Measurements from ENCODE around the gene TJP3.
A peak's percentile ranks its signal among the peaks of the same experiment; 100 is the strongest.

Gene TJP3

GRCh38 chr19:3771000-3771905, 63.1 kb downstream of the TJP3 start:
- DNase-seq: no peak

GRCh38 chr19:3771906-3772455, 63.8 kb downstream of the TJP3 start, which contains the start of gene RAX2:
RAX2 (minus strand) TSS chr19:3772228; CDS start chr19:3771742, 486 bp downstream.
- no peak for DNase-seq

GRCh38 chr19:3773814-3774515, 65.8 kb downstream of the TJP3 start:
- DNase-seq: no peak

GRCh38 chr19:3774621-3775373, 66.6 kb downstream of the TJP3 start:
- no peak for DNase-seq

GRCh38 chr19:3775374-3775711, 67.2 kb downstream of the TJP3 start:
- DNase-seq: no peak

- no peak for DNase-seq
Measured at GRCh38 chr19:3775831-3776230, 67.6 kb downstream of the TJP3 start.

- DNase-seq: no peak
Measured at GRCh38 chr19:3776479-3777040, 68.4 kb downstream of the TJP3 start.

- DNase-seq: no peak
Measured at GRCh38 chr19:3778104-3778867, 70.1 kb downstream of the TJP3 start.

GRCh38 chr19:3778899-3779723, 70.9 kb downstream of the TJP3 start:
- DNase-seq: no peak

GRCh38 chr19:3780786-3781304, 72.7 kb downstream of the TJP3 start:
- no peak for DNase-seq

GRCh38 chr19:3781603-3782002, 73.4 kb downstream of the TJP3 start:
- peak; percentile 16 for DNase-seq

- DNase-seq: no peak
Measured at GRCh38 chr19:3782330-3782729, 74.1 kb downstream of the TJP3 start.

- no peak for DNase-seq
Measured at GRCh38 chr19:3782903-3783302, 74.7 kb downstream of the TJP3 start.

- DNase-seq: peak; percentile 60
Measured at GRCh38 chr19:3783660-3784584, 75.7 kb downstream of the TJP3 start.

GRCh38 chr19:3784607-3785450, 76.6 kb downstream of the TJP3 start:
- no peak for DNase-seq

GRCh38 chr19:3785451-3785937, 77.3 kb downstream of the TJP3 start:
- peak; percentile 30 for DNase-seq

GRCh38 chr19:3785938-3786824, 78.0 kb downstream of the TJP3 start, which contains the start of gene MATK:
MATK (minus strand) TSS chr19:3786381; CDS start chr19:3785135, 1,246 bp downstream.
- DNase-seq: peak; percentile 57

Measured in hematopoietic multipotent progenitor cell treated with erythropoietin and hydrocortisone succinate and interleukin-3 and kit ligand, for 6 days (in vitro differentiated cells).